IMR-90 (cell line): ENCODE results near the gene SPATA2. TPM values are rescaled to one million over a fixed set of nuclear protein-coding genes. Genes with fewer than 3 reads are reported as not detected.

Experiments used
- ATAC-seq: fragments of 200-7000 bp; cut with Tn5 transposase; 2 replicates; pipeline ENCODE4 v1.9.1; 2020; ENCODE audit warnings: low read depth, mild to moderate bottlenecking, moderate library complexity
- BruUV-seq: library from RNA; stranded (reverse); fragments of 400-500 nt; replicated peaks from 2 replicates; lab custom pipeline; 2021; lab: Mats Ljungman, UMichigan
- CTCF ChIA-PET: fragments of 300-600 bp; formaldehyde crosslinking; extraction: SDS; loops from one replicate; lab custom pipeline; 2021; ENCODE audit warnings: antibody characterized with exemption; lab: Yijun Ruan, JAX
- POLR2A ChIA-PET: fragments of 300-600 bp; sonication (Branson Sonifier 250); formaldehyde crosslinking; loops from one replicate; lab custom pipeline; 2022; ENCODE audit warnings: antibody characterized with exemption; ENCODE audit not compliant: unreplicated experiment; lab: Charles Lee
- DNase-seq: peaks from one replicate; pipeline ENCODE4 v3.0.0; 2013
- H2AFZ ChIP-seq: replicated peaks from 2 replicates; pipeline ENCODE3; 2013; ENCODE audit warnings: low read length, mild to moderate bottlenecking; ENCODE audit not compliant: poor library complexity
- H2AK5ac ChIP-seq: 2 replicates; pipeline ENCODE4 v1.6.1; 2013; ENCODE audit warnings: low read depth, low read length, inconsistent platforms
- H2AK9ac ChIP-seq: replicated peaks from 2 replicates; pipeline ENCODE3; 2013; ENCODE audit warnings: mild to moderate bottlenecking, low read depth, low read length, moderate library complexity; ENCODE audit not compliant: poor library complexity
- H2BK120ac ChIP-seq: 2 replicates; pipeline ENCODE4 v1.6.1; 2013; ENCODE audit warnings: low read depth, low read length, inconsistent platforms
- H2BK15ac ChIP-seq: 3 replicates; pipeline ENCODE4 v1.6.1; 2013; ENCODE audit warnings: low read depth, low read length, inconsistent platforms
- H2BK20ac ChIP-seq: 2 replicates; pipeline ENCODE4 v1.6.1; 2013; ENCODE audit warnings: low read depth, mild to moderate bottlenecking, inconsistent platforms, low read length, moderate library complexity
- H2BK5ac ChIP-seq: 2 replicates; pipeline ENCODE4 v1.6.1; 2013; ENCODE audit warnings: mild to moderate bottlenecking, low read depth, low read length, inconsistent platforms; ENCODE audit not compliant: poor library complexity, severe bottlenecking
- H3K14ac ChIP-seq: replicated peaks from 2 replicates; pipeline ENCODE4 v1.6.1; 2013; ENCODE audit warnings: low read depth, low read length, inconsistent platforms
- H3K18ac ChIP-seq: 2 replicates; pipeline ENCODE4 v1.6.1; 2013; ENCODE audit warnings: low read depth, low read length, control low read depth
- H3K23ac ChIP-seq: 2 replicates; pipeline ENCODE4 v1.6.1; 2013; ENCODE audit warnings: low read depth, low read length, inconsistent platforms
- H3K27ac ChIP-seq: 2 replicates; pipeline ENCODE4 v1.5.1; 2013; ENCODE audit warnings: mild to moderate bottlenecking, control low read depth, low read length; ENCODE audit not compliant: insufficient read depth
- H3K27me3 ChIP-seq: 2 replicates; pipeline ENCODE4 v1.6.1; 2013; ENCODE audit warnings: low read length; ENCODE audit not compliant: control insufficient read depth, insufficient read depth
- H3K36me3 ChIP-seq: 2 replicates; pipeline ENCODE4 v1.6.1; 2013; ENCODE audit warnings: low read length, mixed read lengths; ENCODE audit not compliant: control insufficient read depth, insufficient read depth
- H3K4ac ChIP-seq: 2 replicates; pipeline ENCODE4 v1.6.1; 2013; ENCODE audit warnings: low read depth, low read length, inconsistent platforms
- H3K4me1 ChIP-seq: 2 replicates; pipeline ENCODE4 v1.6.1; 2013; ENCODE audit warnings: low read length, mixed read lengths; ENCODE audit not compliant: control insufficient read depth, insufficient read depth
- H3K4me2 ChIP-seq: 2 replicates; pipeline ENCODE4 v1.6.1; 2013; ENCODE audit warnings: low read depth, mild to moderate bottlenecking, control low read depth, low read length, moderate library complexity
- H3K4me3 ChIP-seq: 2 replicates; pipeline ENCODE4 v1.5.1; 2013; ENCODE audit warnings: low read depth, mild to moderate bottlenecking, control low read depth, low read length, moderate library complexity; ENCODE audit not compliant: insufficient read depth
- H3K56ac ChIP-seq: 2 replicates; pipeline ENCODE4 v1.6.1; 2013; ENCODE audit warnings: low read length, inconsistent platforms; ENCODE audit not compliant: insufficient read depth; ENCODE audit errors: extremely low read depth
- H3K79me1 ChIP-seq, 2 experiments: 2 replicates each; pipeline ENCODE4 v1.6.1; 2013; ENCODE audit warnings: low read length in 2 of 2, inconsistent platforms in 1 of 2, low read depth in 1 of 2
- H3K9ac ChIP-seq: 2 replicates; pipeline ENCODE4 v1.6.1; 2013; ENCODE audit warnings: low read depth, low read length, control low read depth
- H3K9me1 ChIP-seq: 2 replicates; pipeline ENCODE4 v1.6.1; 2013; ENCODE audit warnings: low read length, inconsistent platforms; ENCODE audit not compliant: insufficient read depth
- H3K9me3 ChIP-seq: 2 replicates; pipeline ENCODE4 v1.6.1; 2013; ENCODE audit warnings: low read length; ENCODE audit not compliant: control insufficient read depth, insufficient read depth
- H4K20me1 ChIP-seq: 2 replicates; pipeline ENCODE4 v1.6.1; 2013; ENCODE audit warnings: low read length, inconsistent platforms; ENCODE audit not compliant: insufficient read depth
- H4K5ac ChIP-seq: 2 replicates; pipeline ENCODE4 v1.6.1; 2013; ENCODE audit warnings: mild to moderate bottlenecking, low read depth, low read length, control low read depth
- H4K8ac ChIP-seq, 2 experiments: 2 replicates each; pipeline ENCODE4 v1.6.1; 2013; ENCODE audit warnings: low read depth in 2 of 2, low read length in 2 of 2, control low read depth in 1 of 2, inconsistent platforms in 1 of 2
- H4K91ac ChIP-seq: 2 replicates; pipeline ENCODE4 v1.6.1; 2013; ENCODE audit warnings: low read depth, low read length, inconsistent platforms; ENCODE audit not compliant: insufficient read depth
- FOS ChIP-seq: fragments of 150-350 bp; IDR thresholded peaks from 2 replicates; pipeline ENCODE4 v1.6.1; 2016; ENCODE audit warnings: low read depth, low read length
- MAFK ChIP-seq: IDR thresholded peaks from 2 replicates; pipeline ENCODE4 v1.6.1; 2012; ENCODE audit warnings: low read depth, low read length, improper control_type of control experiment
- NFE2L2 ChIP-seq: fragments of 150-350 bp; IDR thresholded peaks from 2 replicates; pipeline ENCODE4 v1.6.1; 2016; ENCODE audit warnings: low read depth, mild to moderate bottlenecking, low read length
- RCOR1 ChIP-seq: IDR thresholded peaks from 2 replicates; pipeline ENCODE4 v1.6.1; 2012; ENCODE audit warnings: mild to moderate bottlenecking, low read length, improper control_type of control experiment; ENCODE audit not compliant: insufficient replicate concordance
- USF2 ChIP-seq: fragments of 150-350 bp; IDR thresholded peaks from 2 replicates; pipeline ENCODE4 v1.6.1; 2017; ENCODE audit warnings: mild to moderate bottlenecking, antibody characterized with exemption, low read length, low read depth
- WGBS, 2 experiments: methylation state at CpG; one replicate each; pipeline versions ENCODE4 v1.1.5 to v1.1.7; 2013; ENCODE audit warnings: missing lambda C conversion rate in 2 of 2; ENCODE audit not compliant: insufficient read length in 1 of 2; ENCODE audit errors: extremely low coverage in 2 of 2; 5-methylcytosine and 5-hydroxymethylcytosine counted together
- dilution Hi-C: fragments of 300-500 bp; cut with HindIII; formaldehyde crosslinking; loops from one replicate; pipeline ENCODE4 v1.14.3; 2018; ENCODE audit warnings: low sequenced_read_pairs; ENCODE audit not compliant: unreplicated experiment
- in situ Hi-C: fragments of 300-500 bp; cut with MboI; formaldehyde crosslinking; loops from 3 replicates; pipeline ENCODE4 v1.14.3; 2019; ENCODE audit warnings: low sequenced_read_pairs, inconsistent platforms, mixed read lengths
- intact Hi-C: fragments of 100-400 bp; cut with micrococcal nuclease; formaldehyde crosslinking; loops from 2 replicates; pipeline ENCODE4 v1.10.0; 2022
- polyA plus RNA-seq, 3 experiments: library from polyadenylated mRNA; depleted of rRNA; stranded (reverse); fragments of >200 nt; gene quantifications; 2 replicates each; pipeline ENCODE4 v1.2.3, GENCODE V29; 2012; ENCODE audit warnings: low replicate concordance in 1 of 3
- total RNA-seq: library from RNA; depleted of rRNA; stranded (reverse); fragments of >200 nt; gene quantifications from 2 replicates; pipeline ENCODE4 v1.2.3, GENCODE V29; 2012

SPATA2 gene
- total and polyA plus RNA-seq, 2 of the 4 experiments (the other 2 are of a cell fraction), result 1.3 to 4.5 TPM

GRCh38 chr20:49928411-49929141 is 13.2 kb upstream of the SPATA2 start (continued):
- no peak for TF ChIP-seq USF2
- no peak for TF ChIP-seq RCOR1

- no peak overlapping the region for H3K9ac ChIP-seq
- no peak overlapping the region for H3K23ac ChIP-seq
- H2BK5ac ChIP-seq, result no peak overlapping the region
- no peak overlapping the region for H2AK5ac ChIP-seq
- H2BK120ac ChIP-seq, result no peak overlapping the region
- H3K36me3 ChIP-seq, result no peaks in the 10 kb centered on the region
- H3K27me3 ChIP-seq, result no peaks in the 10 kb centered on the region
- DNase-seq, result no peak
- H3K18ac ChIP-seq, result no peak overlapping the region
- no CpG with 5 or more reads among the region's 2 CpGs for WGBS, 2 experiments
- no peak overlapping the region for H4K8ac ChIP-seq
- no peak overlapping the region for H3K56ac ChIP-seq
- POLR2A ChIA-PET, result no interaction called here
- H3K4ac ChIP-seq, result no peak overlapping the region
- in situ Hi-C loops, result no loop called here
- no peaks in the 10 kb centered on the region for H3K9me1 ChIP-seq
- H2AFZ ChIP-seq, result no peak overlapping the region
- H4K91ac ChIP-seq, result no peak overlapping the region
- H3K4me1 ChIP-seq, result no peaks in the 10 kb centered on the region
- intact Hi-C loops, result no loop called here
- no TSS peak for BruUV-seq
- no peak overlapping the region for H2BK20ac ChIP-seq
- ATAC-seq, result no peak
- H3K4me2 ChIP-seq, result no peak overlapping the region
- no peaks in the 10 kb centered on the region for H3K9me3 ChIP-seq
- CTCF ChIA-PET, result no interaction called here
- H3K4me3 ChIP-seq, result no peak overlapping the region
- TF ChIP-seq FOS (no peak), NFE2L2 (peak; percentile 94), MAFK (peak; percentile 65)
- no peak overlapping the region for H3K14ac ChIP-seq
- dilution Hi-C loops, result no loop called here
- H3K79me1 ChIP-seq, result no peaks in the 10 kb centered on the region
- H2AK9ac ChIP-seq, result no peak overlapping the region
- H2BK15ac ChIP-seq, result no peak overlapping the region
- no peak overlapping the region for H3K27ac ChIP-seq
- no peaks in the 10 kb centered on the region for H4K20me1 ChIP-seq
- no peak overlapping the region for H4K5ac ChIP-seq
Measured at GRCh38 chr20:49925901-49926454, 10.6 kb upstream of the SPATA2 start.
